ENCODE results near the gene SCYGR1. TPM values are rescaled to one million over a fixed set of nuclear protein-coding genes. Genes with fewer than 3 reads are reported as not detected.

Gene SCYGR1
- total RNA-seq, 2 experiments from 2014 or later, result not detected

Other genes starting within 250 kb of the SCYGR1 start
- not detected for gene COL4A4, start 223.7 kb downstream of the SCYGR1 start, total RNA-seq
- gene COL4A3, start 223.3 kb downstream of the SCYGR1 start, total RNA-seq, result not detected
- gene MFF, start 62.7 kb downstream of the SCYGR1 start, total RNA-seq, result 10 to 100 TPM; 73.2 to 74.1 TPM
- gene TM4SF20, start 8.6 kb downstream of the SCYGR1 start, total RNA-seq, result not detected
- gene AGFG1, start 84.2 kb upstream of the SCYGR1 start, total RNA-seq, result 100 to 1,000 TPM; 119 to 127 TPM
- not detected for gene SCYGR2, start 210.9 kb upstream of the SCYGR1 start, total RNA-seq
- not detected for gene SCYGR3, start 226.9 kb upstream of the SCYGR1 start, total RNA-seq
- gene SCYGR4, start 229.5 kb upstream of the SCYGR1 start, total RNA-seq, result not detected

All from activated CD4-positive, alpha-beta memory T cell treated with anti-CD3 and anti-CD28 coated beads for 36 hours (primary cell).